Omental fat pad (tissue), 4 donors: Measurements from ENCODE around the gene GALNT13. TPM values are rescaled to one million over a fixed set of nuclear protein-coding genes. Genes with fewer than 3 reads are reported as not detected.

ENCODE experiments used
- ATAC-seq: fragments of 150-250 bp; one replicate; pipeline ENCODE4 v1.9.1; 2016; ENCODE audit warnings: mild to moderate bottlenecking, moderate library complexity; ENCODE audit not compliant: low FRiP score
- DNase-seq: peaks from one replicate; pipeline ENCODE4 v3.0.0-alpha.2; 2019; ENCODE audit warnings: low spot score
- total RNA-seq, 4 donors: library from RNA; depleted of rRNA; stranded (reverse); fragments of >200 nt; gene quantifications; one replicate each; pipeline ENCODE4 v1.1.0, GENCODE V29; 2016
- TF ChIP-seq, protein P1 (sequence below), 3 donors: fragments of 450-650 bp; IDR thresholded peaks; one replicate each; pipeline ENCODE4 v1.5.1; 2016 to 2017; ENCODE audit warnings: antibody characterized with exemption in 3 of 3, mild to moderate bottlenecking in 3 of 3, moderate library complexity in 2 of 3

The GALNT13 gene
- total RNA-seq, 4 donors from 2014 or later: 0.38 to 1.8 (median 0.54) TPM

DNA sequence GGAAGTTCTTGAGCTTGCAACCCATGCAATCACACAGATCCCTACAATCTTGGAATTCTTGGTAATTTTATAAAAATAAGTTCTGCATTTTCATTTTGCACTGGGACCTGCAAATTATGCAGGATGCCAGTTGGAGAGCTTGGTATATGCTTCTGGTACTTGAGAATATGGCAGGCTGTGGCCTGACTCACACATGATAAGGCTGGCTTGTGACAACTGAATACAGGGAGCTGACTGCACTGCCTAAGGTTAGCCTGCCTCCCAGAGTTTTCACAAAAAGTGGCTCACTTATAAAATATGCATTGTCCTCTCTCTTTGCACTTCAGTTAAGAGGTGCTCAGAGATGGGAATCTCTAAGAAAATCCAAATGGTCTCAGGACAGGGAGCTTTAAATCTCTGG, 561.3 kb downstream of the GALNT13 start:
- DNase-seq: no peak
- no peak for ATAC-seq
- TF ChIP-seq, protein P1, sequence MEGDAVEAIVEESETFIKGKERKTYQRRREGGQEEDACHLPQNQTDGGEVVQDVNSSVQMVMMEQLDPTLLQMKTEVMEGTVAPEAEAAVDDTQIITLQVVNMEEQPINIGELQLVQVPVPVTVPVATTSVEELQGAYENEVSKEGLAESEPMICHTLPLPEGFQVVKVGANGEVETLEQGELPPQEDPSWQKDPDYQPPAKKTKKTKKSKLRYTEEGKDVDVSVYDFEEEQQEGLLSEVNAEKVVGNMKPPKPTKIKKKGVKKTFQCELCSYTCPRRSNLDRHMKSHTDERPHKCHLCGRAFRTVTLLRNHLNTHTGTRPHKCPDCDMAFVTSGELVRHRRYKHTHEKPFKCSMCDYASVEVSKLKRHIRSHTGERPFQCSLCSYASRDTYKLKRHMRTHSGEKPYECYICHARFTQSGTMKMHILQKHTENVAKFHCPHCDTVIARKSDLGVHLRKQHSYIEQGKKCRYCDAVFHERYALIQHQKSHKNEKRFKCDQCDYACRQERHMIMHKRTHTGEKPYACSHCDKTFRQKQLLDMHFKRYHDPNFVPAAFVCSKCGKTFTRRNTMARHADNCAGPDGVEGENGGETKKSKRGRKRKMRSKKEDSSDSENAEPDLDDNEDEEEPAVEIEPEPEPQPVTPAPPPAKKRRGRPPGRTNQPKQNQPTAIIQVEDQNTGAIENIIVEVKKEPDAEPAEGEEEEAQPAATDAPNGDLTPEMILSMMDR (IDR thresholded peaks at IDR 0.05): no peak

DNA sequence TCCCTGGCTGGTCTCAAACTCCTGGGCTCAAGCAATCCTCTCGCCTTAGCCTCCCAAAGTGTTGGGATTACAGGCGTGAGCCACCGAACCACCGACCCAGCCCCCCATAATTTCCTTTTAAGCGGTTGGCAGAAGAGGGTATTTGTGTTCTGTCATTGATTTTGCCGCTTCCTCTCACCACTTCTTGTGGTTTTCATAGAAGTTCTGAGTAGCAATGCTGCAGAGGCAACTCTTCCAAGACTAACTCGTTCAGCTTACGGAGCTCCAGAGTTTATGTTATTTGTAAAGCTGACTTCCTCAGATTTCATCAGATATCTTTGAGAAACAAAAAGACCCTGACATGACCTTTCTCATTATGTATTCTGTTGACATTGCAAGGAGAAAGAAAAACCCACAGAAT, 565.4 kb downstream of the GALNT13 start:
- no peak for DNase-seq
- ATAC-seq: no peak
- TF ChIP-seq, protein P1 (IDR thresholded peaks at IDR 0.05): no peak

DNA sequence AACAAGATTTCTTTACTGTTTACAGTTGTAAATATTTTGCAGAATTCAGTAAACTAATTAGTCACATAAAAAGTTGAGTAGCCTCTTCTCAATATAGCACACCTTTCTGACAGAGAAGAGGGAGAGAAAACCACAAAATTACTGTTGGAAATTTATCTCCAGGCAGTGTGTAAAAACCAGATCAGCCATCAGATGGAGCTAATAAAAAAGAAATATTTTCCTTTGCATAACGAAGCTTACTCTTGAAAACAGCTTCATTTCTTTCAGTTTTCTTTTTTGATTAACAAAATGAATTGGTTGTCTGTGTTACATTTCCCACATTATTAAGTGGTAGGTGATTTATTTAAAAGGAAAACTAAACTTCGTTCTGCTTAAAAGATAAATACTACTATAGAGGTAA, 567.4 kb downstream of the GALNT13 start:
- TF ChIP-seq, protein P1 (IDR thresholded peaks at IDR 0.05): no peak
- DNase-seq (no peak), ATAC-seq (no peak)

DNA sequence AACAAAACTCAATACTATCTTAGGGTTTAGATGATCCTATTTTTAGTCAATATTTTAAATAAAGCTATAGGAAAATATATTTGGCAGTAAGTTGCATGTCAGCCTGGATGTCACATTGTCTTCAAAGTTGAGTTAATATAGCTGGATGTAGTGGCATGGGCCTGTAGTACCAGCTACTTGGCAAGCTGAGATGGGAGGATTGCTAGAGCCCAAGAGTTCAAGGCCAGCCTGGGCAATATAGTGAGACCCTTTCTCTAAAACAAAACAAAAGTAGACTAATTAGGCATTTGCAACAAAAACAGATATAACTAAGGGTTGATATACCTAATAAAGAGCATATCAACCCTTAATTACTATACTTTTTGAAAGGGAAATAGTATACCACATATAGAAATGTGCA, 572.2 kb downstream of the GALNT13 start:
- no peak for ATAC-seq
- TF ChIP-seq, protein P1 (IDR thresholded peaks at IDR 0.05): no peak
- DNase-seq: no peak

DNA sequence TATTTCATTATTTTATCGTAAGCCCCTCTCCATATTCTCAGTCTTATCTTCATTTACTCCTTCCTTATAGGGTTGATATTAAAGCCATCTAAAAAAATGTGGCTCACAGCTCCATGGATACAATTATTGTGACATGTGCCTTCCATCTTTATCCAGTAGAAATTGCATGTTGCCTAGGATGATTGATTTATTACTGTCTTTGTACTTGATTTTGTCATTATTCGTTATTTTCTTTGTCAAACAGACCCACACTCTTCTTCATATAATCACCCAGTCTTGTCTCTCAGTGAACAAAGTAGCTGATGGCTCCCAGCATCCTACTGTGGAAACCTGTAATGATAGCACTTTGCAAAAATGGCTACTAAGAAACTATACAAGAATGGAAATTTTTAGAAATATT, 574.6 kb downstream of the GALNT13 start:
- no peak for DNase-seq
- no peak for ATAC-seq
- TF ChIP-seq, protein P1 (IDR thresholded peaks at IDR 0.05): no peak

DNA sequence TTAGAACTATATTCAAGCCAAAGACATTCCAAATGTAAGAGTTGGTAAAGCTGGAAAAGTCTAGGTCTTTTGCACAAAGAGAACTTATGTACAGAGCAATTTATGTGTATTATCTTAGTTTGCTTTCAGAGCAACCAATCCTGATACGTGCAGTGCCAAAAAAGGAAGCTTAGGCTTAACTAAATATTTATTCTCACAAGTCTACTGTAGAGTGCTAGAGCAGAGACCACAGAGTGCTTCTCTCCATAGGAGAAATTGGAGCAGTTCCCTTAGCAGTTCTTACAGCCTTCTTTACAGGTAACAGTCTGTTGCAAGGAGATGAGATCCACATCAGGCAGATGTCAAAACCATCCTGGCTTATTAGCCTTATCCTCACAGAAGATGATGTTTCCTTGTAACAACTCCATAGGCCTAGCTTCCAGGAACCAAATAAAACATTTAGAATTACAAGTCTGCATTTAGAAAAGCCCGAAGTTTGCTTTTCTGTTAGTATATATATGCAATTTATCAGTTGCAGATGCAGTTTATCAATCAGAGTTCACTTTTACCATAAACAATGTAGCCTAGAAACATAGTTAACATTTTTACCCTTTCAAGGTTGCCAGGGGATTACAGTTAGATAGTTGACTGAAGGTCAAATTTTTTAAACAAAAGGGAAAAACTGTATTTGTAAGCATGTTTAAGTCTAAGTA, 576.2 kb downstream of the GALNT13 start:
- ATAC-seq: no peak
- DNase-seq: no peak
- TF ChIP-seq, protein P1 (IDR thresholded peaks at IDR 0.05): no peak

DNA sequence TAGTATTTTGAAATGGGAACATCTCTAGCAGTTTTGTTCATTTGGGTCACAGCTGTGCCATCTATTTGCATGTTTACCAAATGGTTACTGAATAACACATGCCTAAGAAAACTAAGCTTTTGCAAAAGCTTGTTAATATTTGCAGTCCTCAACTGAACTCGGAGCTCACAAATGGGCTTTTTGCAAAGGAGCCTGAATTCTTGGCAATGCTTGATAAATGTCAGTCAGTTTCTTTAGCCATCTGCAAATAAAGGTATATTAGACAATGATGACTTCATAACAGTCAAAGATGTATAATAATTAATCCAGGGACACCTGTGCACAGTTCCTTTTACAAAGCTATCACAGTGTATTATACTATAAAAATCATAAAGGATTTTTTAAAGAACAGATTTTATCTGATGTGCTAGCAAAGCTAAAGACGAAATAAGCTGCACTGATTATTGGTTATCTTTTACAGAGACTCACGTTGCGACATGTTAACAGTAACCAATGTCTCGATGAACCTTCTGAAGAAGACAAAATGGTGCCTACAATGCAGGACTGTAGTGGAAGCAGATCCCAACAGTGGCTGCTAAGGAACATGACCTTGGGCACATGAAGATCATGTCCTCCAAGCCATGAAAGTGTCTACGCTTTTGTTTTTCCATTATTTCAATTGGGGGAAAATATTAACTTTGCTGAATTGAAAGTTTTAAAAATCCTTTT, 578.4 kb downstream of the GALNT13 start:
- ATAC-seq (no peak), DNase-seq (no peak)
- TF ChIP-seq, protein P1 (IDR thresholded peaks at IDR 0.05): no peak
